ENCODE results near the gene PDIA6. TPM values are rescaled to one million over a fixed set of nuclear protein-coding genes. Genes with fewer than 3 reads are reported as not detected.

The PDIA6 gene
- total RNA-seq, 1 experiment from 2014 or later = 271 TPM

- TF ChIP-seq REST (IDR thresholded peaks at IDR 0.05; ENCODE audit: insufficient read depth in 1 of 2, low read depth in 2 of 2, low read length in 1 of 2) (no peak), SIN3A (IDR thresholded peaks at IDR 0.05; ENCODE audit: borderline replicate concordance, insufficient read depth, low read depth, low read length) (no peak), TCF7L2 (IDR thresholded peaks at IDR 0.05; ENCODE audit: low read depth, low read length) (no peak), CTCF (IDR thresholded peaks at IDR 0.05) (no peak), POLR2AphosphoS5 (IDR thresholded peaks at IDR 0.05; ENCODE audit: low read depth, low read length) (no peak)
- Histone ChIP-seq H3K4me1 (ENCODE audit: control insufficient read depth, insufficient read depth, low read length) (no peaks in the 10 kb centered on the region), H3K9me3 (ENCODE audit: control insufficient read depth, insufficient read depth, low read depth, low read length) (peaks cover 4% of the 10 kb centered on the region; the same call in 1 of the 2 replicates), H3K27me3 (ENCODE audit: control insufficient read depth, insufficient read depth, low read length) (no peaks in the 10 kb centered on the region; the same call in 1 of the 2 replicates), H3K27ac (ENCODE audit: low read length) (no peak overlapping the region), H3K4me3 (ENCODE audit: low read depth in 2 of 2, low read length in 2 of 2) (no peak overlapping the region), H3K36me3 (ENCODE audit: control insufficient read depth, insufficient read depth, low read length) (no peaks in the 10 kb centered on the region)
- in situ Hi-C loops (cut with HindIII; ENCODE audit: low pct_unique_long_range_greater_than_20kb, low sequenced_read_pairs) (no loop called here), intact Hi-C loops (cut with micrococcal nuclease; ENCODE audit: unreplicated experiment) (no loop called here)
- no peak for ATAC-seq
- no TSS peak for BruUV-seq (replicated peaks)
- CTCF ChIA-PET = interaction anchor here (0.5 kb wide), 1 partner anchor 541 kb away, joined by 4 read pairs; no protein-coding TSS in a partner anchor
- DNase-seq (ENCODE audit: low read depth, low spot score) = no peak
- POLR2A ChIA-PET = no interaction called here
Measured at GRCh38 chr2:10842506-10842905, 29.9 kb upstream of the PDIA6 start.

- POLR2A ChIA-PET = interaction anchor here (0.6 kb wide), 1 partner anchor 444 kb away, joined by 3 read pairs; no protein-coding TSS in a partner anchor
- Histone ChIP-seq H3K36me3 (ENCODE audit: control insufficient read depth, insufficient read depth, low read length) (no peaks in the 10 kb centered on the region), H3K27ac (ENCODE audit: low read length) (no peak overlapping the region), H3K4me3 (ENCODE audit: low read depth in 2 of 2, low read length in 2 of 2) (no peak overlapping the region), H3K9me3 (ENCODE audit: control insufficient read depth, insufficient read depth, low read depth, low read length) (peaks cover 4% of the 10 kb centered on the region; the same call in 1 of the 2 replicates), H3K27me3 (ENCODE audit: control insufficient read depth, insufficient read depth, low read length) (no peaks in the 10 kb centered on the region; the same call in 1 of the 2 replicates), H3K4me1 (ENCODE audit: control insufficient read depth, insufficient read depth, low read length) (no peaks in the 10 kb centered on the region)
- CTCF ChIA-PET = no interaction called here
- TF ChIP-seq SIN3A (IDR thresholded peaks at IDR 0.05; ENCODE audit: borderline replicate concordance, insufficient read depth, low read depth, low read length) (no peak), CTCF (IDR thresholded peaks at IDR 0.05) (no peak), TCF7L2 (IDR thresholded peaks at IDR 0.05; ENCODE audit: low read depth, low read length) (no peak), REST (IDR thresholded peaks at IDR 0.05; ENCODE audit: insufficient read depth in 1 of 2, low read depth in 2 of 2, low read length in 1 of 2) (no peak)
- no TSS peak for BruUV-seq (replicated peaks)
- DNase-seq (ENCODE audit: low read depth, low spot score) (no peak), ATAC-seq (no peak)
- in situ Hi-C loops (cut with HindIII; ENCODE audit: low pct_unique_long_range_greater_than_20kb, low sequenced_read_pairs) = no loop called here
- intact Hi-C loops (cut with micrococcal nuclease; ENCODE audit: unreplicated experiment) = no loop called here
Measured at GRCh38 chr2:10841547-10842219, 29.1 kb upstream of the PDIA6 start.
